Astrocyte (in vitro differentiated cells and primary cell): ENCODE measurements around the gene TTC34.
"Not testable (repeated sequence)": the region's sequence is repeated elsewhere in the genome, so short reads cannot be mapped to it uniquely, and the experiment has no call there.

Experiments
- EZH2 ChIP-seq: IDR thresholded peaks from 2 replicates; pipeline ENCODE4 v1.6.1; 2012; ENCODE audit warnings: mild to moderate bottlenecking, low read length, inconsistent platforms; ENCODE audit not compliant: insufficient read depth
- TF ChIP-seq, protein P1 (sequence below): IDR thresholded peaks from 2 replicates; pipeline ENCODE4 v1.5.1; 2011; ENCODE audit warnings: low read depth, mild to moderate bottlenecking, inconsistent platforms, low read length, moderate library complexity; ENCODE audit not compliant: insufficient read depth

DNA sequence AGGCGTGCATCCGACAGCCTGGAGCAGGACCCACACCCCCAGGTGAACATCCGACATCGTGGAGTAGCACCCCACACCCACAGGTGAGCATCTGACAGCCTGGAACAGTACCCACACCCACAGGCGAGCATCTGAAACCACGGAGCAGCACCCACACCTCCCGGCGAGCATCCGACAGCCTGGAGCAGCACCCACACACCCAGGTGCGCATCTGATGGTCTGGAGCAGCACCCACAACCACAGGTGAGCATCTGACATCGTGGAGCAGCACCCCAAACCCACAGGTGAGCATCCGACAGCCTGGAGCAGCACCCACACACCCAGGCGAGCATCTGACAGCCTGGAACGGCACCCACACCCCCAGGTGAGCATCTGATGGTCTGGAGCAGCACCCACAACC lies 46.1 kb downstream of the TTC34 start:
- TF ChIP-seq, protein P1, sequence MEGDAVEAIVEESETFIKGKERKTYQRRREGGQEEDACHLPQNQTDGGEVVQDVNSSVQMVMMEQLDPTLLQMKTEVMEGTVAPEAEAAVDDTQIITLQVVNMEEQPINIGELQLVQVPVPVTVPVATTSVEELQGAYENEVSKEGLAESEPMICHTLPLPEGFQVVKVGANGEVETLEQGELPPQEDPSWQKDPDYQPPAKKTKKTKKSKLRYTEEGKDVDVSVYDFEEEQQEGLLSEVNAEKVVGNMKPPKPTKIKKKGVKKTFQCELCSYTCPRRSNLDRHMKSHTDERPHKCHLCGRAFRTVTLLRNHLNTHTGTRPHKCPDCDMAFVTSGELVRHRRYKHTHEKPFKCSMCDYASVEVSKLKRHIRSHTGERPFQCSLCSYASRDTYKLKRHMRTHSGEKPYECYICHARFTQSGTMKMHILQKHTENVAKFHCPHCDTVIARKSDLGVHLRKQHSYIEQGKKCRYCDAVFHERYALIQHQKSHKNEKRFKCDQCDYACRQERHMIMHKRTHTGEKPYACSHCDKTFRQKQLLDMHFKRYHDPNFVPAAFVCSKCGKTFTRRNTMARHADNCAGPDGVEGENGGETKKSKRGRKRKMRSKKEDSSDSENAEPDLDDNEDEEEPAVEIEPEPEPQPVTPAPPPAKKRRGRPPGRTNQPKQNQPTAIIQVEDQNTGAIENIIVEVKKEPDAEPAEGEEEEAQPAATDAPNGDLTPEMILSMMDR: not testable (repeated sequence)
- TF ChIP-seq EZH2: not testable (repeated sequence)
